Neuronal stem cell (in vitro differentiated cells): ENCODE results near the gene NKAIN4.
"Not testable (repeated sequence)": the region's sequence is repeated elsewhere in the genome, so short reads cannot be mapped to it uniquely, and the experiment has no call there.

Experiments
- DNase-seq: peaks from one replicate; pipeline ENCODE4 v3.0.0-alpha.2; 2013; ENCODE audit warnings: low spot score
- H2AFZ ChIP-seq: one replicate; pipeline ENCODE4 v1.6.1; 2013; ENCODE audit warnings: mild to moderate bottlenecking, low read length, inconsistent platforms
- H2AK5ac ChIP-seq: 2 replicates; pipeline ENCODE4 v1.6.1; 2013; ENCODE audit warnings: low read depth, mild to moderate bottlenecking, inconsistent platforms, low read length, moderate library complexity, mixed read lengths
- H2BK120ac ChIP-seq: 2 replicates; pipeline ENCODE4 v1.6.1; 2013; ENCODE audit warnings: low read depth, mild to moderate bottlenecking, inconsistent platforms, low read length, moderate library complexity, mixed read lengths
- H2BK12ac ChIP-seq: one replicate; pipeline ENCODE4 v1.6.1; 2013; ENCODE audit warnings: low read length, inconsistent platforms
- H2BK15ac ChIP-seq: 2 replicates; pipeline ENCODE4 v1.6.1; 2013; ENCODE audit warnings: mild to moderate bottlenecking, low read length, inconsistent platforms, mixed read lengths
- H2BK5ac ChIP-seq: one replicate; pipeline ENCODE4 v1.6.1; 2013; ENCODE audit warnings: inconsistent platforms, mild to moderate bottlenecking, low read length, moderate library complexity
- H3K14ac ChIP-seq: one replicate; pipeline ENCODE4 v1.6.1; 2013; ENCODE audit warnings: low read length, inconsistent platforms
- H3K18ac ChIP-seq: 2 replicates; pipeline ENCODE4 v1.6.1; 2013; ENCODE audit warnings: low read length, inconsistent platforms
- H3K23ac ChIP-seq: 2 replicates; pipeline ENCODE4 v1.6.1; 2013; ENCODE audit warnings: low read depth, mild to moderate bottlenecking, mixed read lengths, low read length, inconsistent platforms; ENCODE audit not compliant: poor library complexity
- H3K27ac ChIP-seq: replicated peaks from 3 replicates; pipeline ENCODE4 v1.5.1; 2013; ENCODE audit warnings: low read length, inconsistent platforms
- H3K27me3 ChIP-seq, 3 experiments: 2 replicates each; pipeline ENCODE4 v1.6.1; 2013; ENCODE audit warnings: low read length in 3 of 3, mild to moderate bottlenecking in 2 of 3, inconsistent platforms in 1 of 3, low read depth in 1 of 3, mixed read lengths in 1 of 3, moderate library complexity in 1 of 3; ENCODE audit not compliant: control insufficient read depth in 3 of 3, insufficient read depth in 3 of 3
- H3K36me3 ChIP-seq, 2 donors: replicated peaks in 1 of 2; 2 replicates each; pipeline ENCODE4 v1.6.1; 2013; ENCODE audit warnings: low read length in 2 of 2; ENCODE audit not compliant: control insufficient read depth in 2 of 2, insufficient read depth in 2 of 2
- H3K4ac ChIP-seq: 2 replicates; pipeline ENCODE4 v1.6.1; 2013; ENCODE audit warnings: inconsistent platforms, mild to moderate bottlenecking, low read length, moderate library complexity
- H3K4me1 ChIP-seq, 2 donors: 1 replicate in 1 of 2; 2 replicates in 1 of 2; pipeline ENCODE4 v1.6.1; 2013; ENCODE audit warnings: low read length in 2 of 2, low read depth in 1 of 2; ENCODE audit not compliant: control insufficient read depth in 2 of 2, insufficient read depth in 1 of 2
- H3K4me2 ChIP-seq: one replicate; pipeline ENCODE4 v1.6.1; 2013; ENCODE audit warnings: mild to moderate bottlenecking, low read length, inconsistent platforms; ENCODE audit not compliant: insufficient read depth, poor library complexity, severe bottlenecking
- H3K4me3 ChIP-seq, 2 donors: 2 replicates each; pipeline ENCODE4 v1.5.1; 2013; ENCODE audit warnings: low read length in 2 of 2, mild to moderate bottlenecking in 2 of 2, inconsistent platforms in 1 of 2, moderate library complexity in 1 of 2
- H3K79me1 ChIP-seq: one replicate; pipeline ENCODE4 v1.6.1; 2013; ENCODE audit warnings: low read depth, mild to moderate bottlenecking, inconsistent platforms, low read length, moderate library complexity
- H3K9ac ChIP-seq: one replicate; pipeline ENCODE4 v1.6.1; 2013; ENCODE audit warnings: mild to moderate bottlenecking, low read depth, low read length, inconsistent platforms; ENCODE audit not compliant: poor library complexity
- H3K9me3 ChIP-seq, 2 donors: replicated peaks in 1 of 2; 2 replicates each; pipeline versions ENCODE3 to v1.6.1; 2013; ENCODE audit warnings: low read length in 2 of 2, mild to moderate bottlenecking in 2 of 2, inconsistent platforms in 1 of 2, low read depth in 1 of 2, mixed read lengths in 1 of 2, moderate library complexity in 1 of 2; ENCODE audit not compliant: control insufficient read depth in 2 of 2, insufficient read depth in 1 of 2
- H4K8ac ChIP-seq: one replicate; pipeline ENCODE4 v1.6.1; 2013; ENCODE audit warnings: low read depth, mild to moderate bottlenecking, inconsistent platforms, low read length, moderate library complexity
- H4K91ac ChIP-seq: one replicate; pipeline ENCODE4 v1.6.1; 2013; ENCODE audit warnings: low read length, low read depth, mild to moderate bottlenecking, inconsistent platforms; ENCODE audit not compliant: poor library complexity
- WGBS, 2 donors: extraction: QIAGEN DNeasy Blood & Tissue Kit; methylation state at CpG; one replicate each; pipeline ENCODE4 v1.1.7; 2013; ENCODE audit warnings: missing lambda C conversion rate in 2 of 2, mixed read lengths in 1 of 2; ENCODE audit not compliant: insufficient read length in 2 of 2, insufficient replicate concordance in 1 of 2; ENCODE audit errors: extremely low coverage in 2 of 2; 5-methylcytosine and 5-hydroxymethylcytosine counted together

Gene NKAIN4

DNA sequence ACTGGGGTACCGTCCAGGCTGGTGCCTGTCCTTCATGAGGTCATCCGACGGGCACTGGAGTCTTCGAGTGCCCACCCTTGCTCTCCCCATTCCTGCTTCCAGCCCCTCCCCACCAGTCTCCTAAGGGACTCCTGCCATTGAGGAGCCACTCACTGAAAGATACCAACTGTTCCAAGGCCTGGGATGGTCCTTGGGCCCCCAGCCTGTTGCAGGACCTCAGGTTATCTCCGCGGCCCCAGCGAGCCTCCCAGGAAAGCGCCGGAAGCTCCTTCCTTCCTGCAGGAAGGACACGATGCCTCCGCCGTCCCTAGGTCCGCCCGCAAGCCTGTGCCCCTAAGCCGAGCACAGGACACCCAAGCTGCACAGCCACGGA is 1.2 kb downstream of the NKAIN4 start:
- Histone ChIP-seq H2BK5ac (peak overlapping the region; percentile 40), H3K9ac (peak overlapping the region; percentile 74), H3K27me3 (no peaks in the 10 kb centered on the region), H2BK12ac (peak overlapping the region; percentile 85), H2BK15ac (peak overlapping the region; percentile 65), H4K91ac (no peak overlapping the region), H3K4me3 (peak overlapping the region; percentile 51 to 93), H3K4ac (peak overlapping the region; percentile 38), H4K8ac (no peak overlapping the region), H3K18ac (peak overlapping the region; percentile 92), H3K27ac (peak overlapping the region; percentile 67), H3K79me1 (peaks cover 12% of the 10 kb centered on the region), H3K4me2 (peak overlapping the region; percentile 51), H3K14ac (no peak overlapping the region), H3K4me1 (peaks cover 30 to 32% of the 10 kb centered on the region in 2 donors), H2BK120ac (peak overlapping the region; percentile 29), H3K23ac (no peak overlapping the region), H3K9me3 (peaks cover 0 to 16% of the 10 kb centered on the region in 2 donors), H3K36me3 (peaks cover 4 to 6% of the 10 kb centered on the region in 2 donors), H2AK5ac (peak overlapping the region; percentile 87), H2AFZ (peak overlapping the region; percentile 81)
- WGBS, 2 donors, result no CpG with 5 or more reads among the region's 16 CpGs
- no peak for DNase-seq

DNA sequence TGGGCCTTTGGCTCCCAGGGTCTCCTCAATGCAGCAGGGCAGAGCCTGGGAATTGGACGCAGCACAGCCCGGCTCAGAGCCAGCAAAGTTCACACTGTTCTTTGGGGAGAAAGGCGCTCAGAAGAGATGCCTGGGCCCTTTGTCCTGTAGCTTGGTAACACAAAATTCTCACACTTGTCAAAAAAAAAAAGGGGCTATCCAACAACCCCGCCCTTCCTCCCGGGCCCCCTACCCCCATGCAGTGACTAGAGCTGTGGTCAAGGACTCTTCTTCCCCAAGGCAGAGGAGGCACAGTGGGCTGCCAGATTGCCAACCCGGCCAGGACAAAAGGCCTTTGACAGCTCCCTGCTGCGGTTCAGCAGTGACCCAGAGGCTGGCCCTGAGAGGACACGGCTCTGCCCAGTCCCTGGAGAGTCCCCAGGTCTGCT is 2.0 kb downstream of the NKAIN4 start:
- Histone ChIP-seq H2BK12ac (peak overlapping the region; percentile 46), H3K79me1 (peaks cover 15% of the 10 kb centered on the region), H3K4me3 (peak overlapping the region in 1 of 2 donors; percentile 51), H3K27ac (no peak overlapping the region), H2BK15ac (peak overlapping the region; percentile 65), H2AFZ (no peak overlapping the region), H2BK5ac (peak overlapping the region; percentile 53), H3K36me3 (peaks cover 2 to 10% of the 10 kb centered on the region in 2 donors), H3K9ac (peak overlapping the region; percentile 50), H3K18ac (peak overlapping the region; percentile 92), H3K4ac (peak overlapping the region; percentile 2), H3K23ac (peak overlapping the region; percentile 89), H3K9me3 (peaks cover 0 to 8% of the 10 kb centered on the region in 2 donors), H4K91ac (no peak overlapping the region), H3K4me2 (no peak overlapping the region), H3K14ac (no peak overlapping the region), H3K4me1 (peaks cover 33 to 37% of the 10 kb centered on the region in 2 donors), H2BK120ac (no peak overlapping the region), H3K27me3 (no peaks in the 10 kb centered on the region), H4K8ac (no peak overlapping the region), H2AK5ac (peak overlapping the region; percentile 87)
- no CpG with 5 or more reads among the region's 8 CpGs for WGBS, 2 donors
- DNase-seq, result no peak

DNA sequence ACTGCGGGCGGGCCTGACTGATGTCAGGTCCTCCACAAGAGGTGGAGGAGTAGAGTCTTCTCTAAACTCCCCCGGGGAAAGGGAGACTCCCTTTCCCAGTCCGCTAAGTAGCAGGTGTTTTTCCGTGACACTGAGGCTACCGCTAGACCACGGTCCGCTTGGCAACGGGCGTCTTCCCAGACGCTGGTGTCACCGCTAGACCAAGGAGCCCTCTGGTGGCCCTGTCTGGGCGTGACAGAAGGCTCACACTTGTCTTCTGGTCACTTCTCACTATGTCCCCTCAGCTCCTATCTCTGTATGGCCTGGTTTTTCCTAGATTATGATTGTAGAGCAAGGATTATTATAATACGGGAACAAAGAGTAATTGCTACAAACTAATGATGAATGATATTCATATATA is 2.9 kb downstream of the NKAIN4 start:
- H2BK120ac ChIP-seq, H2BK5ac ChIP-seq, H2AFZ ChIP-seq, H3K23ac ChIP-seq, H3K9me3 ChIP-seq, H3K9ac ChIP-seq, DNase-seq, H3K4me3 ChIP-seq, H4K8ac ChIP-seq, H4K91ac ChIP-seq, H2BK15ac ChIP-seq, H3K18ac ChIP-seq, H3K14ac ChIP-seq, H3K4ac ChIP-seq, H2BK12ac ChIP-seq, H2AK5ac ChIP-seq, H3K27ac ChIP-seq, H3K4me2 ChIP-seq, H3K27me3 ChIP-seq: not testable (repeated sequence)
- Histone ChIP-seq H3K4me1 (peaks cover 41 to 43% of the 10 kb centered on the region in 2 donors), H3K36me3 (peaks cover 2 to 20% of the 10 kb centered on the region in 2 donors), H3K79me1 (peaks cover 16% of the 10 kb centered on the region)
- no CpG with 5 or more reads among the region's 14 CpGs for WGBS, 2 donors

DNA sequence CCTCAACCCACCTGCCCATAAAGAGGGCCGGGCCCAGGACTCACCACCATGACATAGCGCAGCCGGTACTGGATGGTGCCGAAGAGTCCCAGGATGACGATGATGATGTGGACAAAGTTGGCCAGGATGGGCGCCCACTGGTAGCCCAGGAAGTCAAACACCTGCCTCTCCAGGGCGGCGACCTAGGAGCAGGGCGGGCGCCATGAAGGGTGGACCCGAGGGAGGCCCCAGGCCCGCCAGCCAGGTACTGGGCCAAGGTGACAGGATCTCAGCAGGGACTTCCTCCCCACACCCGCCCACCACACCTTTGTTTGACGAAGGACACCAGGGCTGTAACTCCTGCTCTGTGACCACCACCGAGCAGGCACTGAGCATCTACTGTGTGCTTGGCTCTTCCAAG is 4.4 kb downstream of the NKAIN4 start:
- Histone ChIP-seq H3K9ac (no peak overlapping the region), H3K14ac (no peak overlapping the region), H3K36me3 (peaks cover 2 to 21% of the 10 kb centered on the region in 2 donors), H2BK12ac (no peak overlapping the region), H2AK5ac (peak overlapping the region; percentile 70), H2BK120ac (no peak overlapping the region), H3K79me1 (peaks cover 17% of the 10 kb centered on the region), H3K27ac (no peak overlapping the region), H2BK5ac (no peak overlapping the region), H3K23ac (no peak overlapping the region), H3K18ac (peak overlapping the region; percentile 48), H3K4me1 (peaks cover 27 to 34% of the 10 kb centered on the region in 2 donors), H2AFZ (no peak overlapping the region), H4K91ac (no peak overlapping the region), H3K4me2 (peak overlapping the region; percentile 11), H4K8ac (peak overlapping the region; percentile 43), H3K4me3 (no peak overlapping the region), H2BK15ac (no peak overlapping the region), H3K27me3 (no peaks in the 10 kb centered on the region), H3K9me3 (no peaks in the 10 kb centered on the region), H3K4ac (no peak overlapping the region)
- DNase-seq, result no peak
- no CpG with 5 or more reads among the region's 15 CpGs for WGBS, 2 donors
